Tibial artery (tissue), 4 donors: Measurements from ENCODE around the gene CERS2.

ENCODE experiments used
- DNase-seq, 2 donors: peaks; one replicate each; pipeline ENCODE4 v3.0.0-alpha.2; 2019
- H3K27ac ChIP-seq, 2 donors: fragments of 200-600 bp; sonication (generic) in 1 of 2; 1 replicate in 1 of 2; 2 replicates in 1 of 2; pipeline ENCODE4 v1.5.1; 2018 to 2019; ENCODE audit warnings: mild to moderate bottlenecking in 1 of 2
- H3K27me3 ChIP-seq, 2 donors: fragments of 200-600 bp; sonication (generic) in 1 of 2; one replicate each; pipeline versions ENCODE4 v1.5.1 to v1.6.0; 2016 to 2019
- H3K36me3 ChIP-seq, 3 donors: fragments of 200-600 bp; sonication (generic) in 2 of 3; one replicate each; pipeline ENCODE4 v1.5.1; 2016 to 2019; ENCODE audit warnings: mild to moderate bottlenecking in 2 of 3
- H3K4me1 ChIP-seq, 4 donors: fragments of 200-600 bp; sonication (generic) in 2 of 4; 1 replicate in 3 of 4; 2 replicates in 1 of 4; pipeline ENCODE4 v1.5.1; 2016 to 2019
- H3K4me3 ChIP-seq, 2 donors: fragments of 200-600 bp; sonication (generic) in 1 of 2; 1 replicate in 1 of 2; 2 replicates in 1 of 2; pipeline ENCODE4 v1.5.1; 2018 to 2019; ENCODE audit warnings: mild to moderate bottlenecking in 2 of 2
- H3K9me3 ChIP-seq, 3 donors: fragments of 200-600 bp; sonication (generic) in 1 of 3; one replicate each; pipeline ENCODE4 v1.5.1; 2016 to 2019
- intact Hi-C: fragments of 100-400 bp; cut with DNase I; formaldehyde crosslinking; loops from one replicate; pipeline ENCODE4 v1.15.0; 2023; ENCODE audit warnings: low total_unique reads
- TF ChIP-seq, protein P1 (sequence below), 2 experiments: fragments of 200-600 bp in 1 of 2; fragments of 450-650 bp in 1 of 2; IDR thresholded peaks; one replicate each; pipeline ENCODE4 v1.5.1; 2017 to 2019; ENCODE audit warnings: antibody characterized with exemption in 2 of 2, mild to moderate bottlenecking in 1 of 2, moderate library complexity in 1 of 2

Gene CERS2, protein sequence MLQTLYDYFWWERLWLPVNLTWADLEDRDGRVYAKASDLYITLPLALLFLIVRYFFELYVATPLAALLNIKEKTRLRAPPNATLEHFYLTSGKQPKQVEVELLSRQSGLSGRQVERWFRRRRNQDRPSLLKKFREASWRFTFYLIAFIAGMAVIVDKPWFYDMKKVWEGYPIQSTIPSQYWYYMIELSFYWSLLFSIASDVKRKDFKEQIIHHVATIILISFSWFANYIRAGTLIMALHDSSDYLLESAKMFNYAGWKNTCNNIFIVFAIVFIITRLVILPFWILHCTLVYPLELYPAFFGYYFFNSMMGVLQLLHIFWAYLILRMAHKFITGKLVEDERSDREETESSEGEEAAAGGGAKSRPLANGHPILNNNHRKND

GRCh38 chr1:150974580-150975478 is at the start of gene CERS2:
CERS2 (minus strand) TSS chr1:150974835; CDS start chr1:150969090, 5,745 bp downstream.
- no peaks in the 10 kb centered on the region for H3K27me3 ChIP-seq
- H3K36me3 ChIP-seq: no peaks in the 10 kb centered on the region
- intact Hi-C loops: loop anchor here (5.0 to 10.0 kb wide), 3 partner anchors 48 to 410 kb away; partner anchors contain the start of gene SETDB1
- TF ChIP-seq, protein P1, sequence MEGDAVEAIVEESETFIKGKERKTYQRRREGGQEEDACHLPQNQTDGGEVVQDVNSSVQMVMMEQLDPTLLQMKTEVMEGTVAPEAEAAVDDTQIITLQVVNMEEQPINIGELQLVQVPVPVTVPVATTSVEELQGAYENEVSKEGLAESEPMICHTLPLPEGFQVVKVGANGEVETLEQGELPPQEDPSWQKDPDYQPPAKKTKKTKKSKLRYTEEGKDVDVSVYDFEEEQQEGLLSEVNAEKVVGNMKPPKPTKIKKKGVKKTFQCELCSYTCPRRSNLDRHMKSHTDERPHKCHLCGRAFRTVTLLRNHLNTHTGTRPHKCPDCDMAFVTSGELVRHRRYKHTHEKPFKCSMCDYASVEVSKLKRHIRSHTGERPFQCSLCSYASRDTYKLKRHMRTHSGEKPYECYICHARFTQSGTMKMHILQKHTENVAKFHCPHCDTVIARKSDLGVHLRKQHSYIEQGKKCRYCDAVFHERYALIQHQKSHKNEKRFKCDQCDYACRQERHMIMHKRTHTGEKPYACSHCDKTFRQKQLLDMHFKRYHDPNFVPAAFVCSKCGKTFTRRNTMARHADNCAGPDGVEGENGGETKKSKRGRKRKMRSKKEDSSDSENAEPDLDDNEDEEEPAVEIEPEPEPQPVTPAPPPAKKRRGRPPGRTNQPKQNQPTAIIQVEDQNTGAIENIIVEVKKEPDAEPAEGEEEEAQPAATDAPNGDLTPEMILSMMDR (IDR thresholded peaks at IDR 0.05): no peak
- H3K27ac ChIP-seq: peak within 1 kb of the TSS; percentile 98
- peaks cover 0 to 82% (median 72%) of the 10 kb centered on the region in 4 donors for H3K4me1 ChIP-seq
- no peaks in the 10 kb centered on the region for H3K9me3 ChIP-seq
- peak within 1 kb of the TSS; percentile 78 to 81 for H3K4me3 ChIP-seq
- peak; percentile 76 to 92 for DNase-seq

GRCh38 chr1:151013518-151013917 is 38.9 kb upstream of the CERS2 start:
- Histone ChIP-seq H3K4me3 (no peak overlapping the region), H3K9me3 (no peaks in the 10 kb centered on the region), H3K4me1 (peaks cover 0 to 26% (median 17%) of the 10 kb centered on the region in 4 donors), H3K27me3 (no peaks in the 10 kb centered on the region), H3K36me3 (peaks cover 6 to 31% (median 6%) of the 10 kb centered on the region in 3 donors), H3K27ac (peak overlapping the region in 1 of 2 donors; percentile 29)
- TF ChIP-seq, protein P1 (IDR thresholded peaks at IDR 0.05): no peak
- intact Hi-C loops: no loop called here
- no peak for DNase-seq

GRCh38 chr1:151012684-151013471 is 38.2 kb upstream of the CERS2 start:
- H3K27ac ChIP-seq: peak overlapping the region in 1 of 2 donors; percentile 29
- peaks cover 0 to 27% (median 19%) of the 10 kb centered on the region in 4 donors for H3K4me1 ChIP-seq
- H3K27me3 ChIP-seq: no peaks in the 10 kb centered on the region
- no peaks in the 10 kb centered on the region for H3K9me3 ChIP-seq
- H3K4me3 ChIP-seq: no peak overlapping the region
- TF ChIP-seq, protein P1 (IDR thresholded peaks at IDR 0.05): no peak
- intact Hi-C loops: no loop called here
- DNase-seq: no peak
- H3K36me3 ChIP-seq: peaks cover 0 to 25% (median 0%) of the 10 kb centered on the region in 3 donors

DNA sequence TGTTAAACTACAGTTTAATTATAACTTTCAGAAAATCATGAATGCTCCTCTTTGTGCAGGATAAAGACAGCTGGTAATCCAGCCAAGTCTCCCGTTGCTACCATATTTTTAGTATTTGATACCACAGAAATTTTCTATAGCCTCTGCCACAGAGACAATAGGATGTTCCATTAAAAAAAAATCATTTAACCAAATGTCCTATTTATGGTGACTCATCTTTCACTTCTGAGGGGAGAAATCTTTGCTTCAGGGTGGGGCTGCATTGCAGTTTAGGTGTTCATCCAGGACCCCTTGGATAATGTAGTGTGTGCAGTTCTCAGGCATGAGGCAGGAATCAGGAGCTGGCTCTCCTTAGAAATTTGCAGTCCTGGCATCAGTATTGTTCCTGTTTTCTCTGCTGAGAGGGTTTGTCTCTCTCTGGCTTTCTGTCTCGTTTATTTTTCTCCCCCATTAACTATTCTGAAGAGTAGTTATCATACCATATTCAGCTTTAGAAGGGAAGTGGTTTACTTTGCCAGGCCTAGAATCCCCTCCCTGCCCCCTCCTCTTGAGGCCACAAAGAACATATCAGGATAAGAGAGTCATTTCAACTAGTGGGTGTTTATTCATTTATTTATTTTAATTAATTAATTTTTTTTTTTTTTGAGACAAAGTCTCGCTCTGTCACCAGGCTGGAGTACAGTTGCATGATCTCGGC is 36.7 kb upstream of the CERS2 start:
- intact Hi-C loops: no loop called here
- Histone ChIP-seq H3K9me3 (no peaks in the 10 kb centered on the region), H3K4me3 (no peak overlapping the region), H3K27ac (no peak overlapping the region), H3K36me3 (peaks cover 0 to 16% (median 0%) of the 10 kb centered on the region in 3 donors), H3K4me1 (peaks cover 0 to 39% (median 30%) of the 10 kb centered on the region in 4 donors), H3K27me3 (no peaks in the 10 kb centered on the region)
- DNase-seq: no peak
- TF ChIP-seq, protein P1 (IDR thresholded peaks at IDR 0.05): no peak
